Neuronal stem cell (in vitro differentiated cells): Measurements from ENCODE around the gene CEP131.
"Not testable (repeated sequence)": the region's sequence is repeated elsewhere in the genome, so short reads cannot be mapped to it uniquely, and the experiment has no call there.

Experiments
- DNase-seq: peaks from one replicate; pipeline ENCODE4 v3.0.0-alpha.2; 2013; ENCODE audit warnings: low spot score
- H2AFZ ChIP-seq: one replicate; pipeline ENCODE4 v1.6.1; 2013; ENCODE audit warnings: mild to moderate bottlenecking, low read length, inconsistent platforms
- H2AK5ac ChIP-seq: 2 replicates; pipeline ENCODE4 v1.6.1; 2013; ENCODE audit warnings: low read depth, mild to moderate bottlenecking, inconsistent platforms, low read length, moderate library complexity, mixed read lengths
- H2BK120ac ChIP-seq: 2 replicates; pipeline ENCODE4 v1.6.1; 2013; ENCODE audit warnings: low read depth, mild to moderate bottlenecking, inconsistent platforms, low read length, moderate library complexity, mixed read lengths
- H2BK12ac ChIP-seq: one replicate; pipeline ENCODE4 v1.6.1; 2013; ENCODE audit warnings: low read length, inconsistent platforms
- H2BK15ac ChIP-seq: 2 replicates; pipeline ENCODE4 v1.6.1; 2013; ENCODE audit warnings: mild to moderate bottlenecking, low read length, inconsistent platforms, mixed read lengths
- H2BK5ac ChIP-seq: one replicate; pipeline ENCODE4 v1.6.1; 2013; ENCODE audit warnings: inconsistent platforms, mild to moderate bottlenecking, low read length, moderate library complexity
- H3K14ac ChIP-seq: one replicate; pipeline ENCODE4 v1.6.1; 2013; ENCODE audit warnings: low read length, inconsistent platforms
- H3K18ac ChIP-seq: 2 replicates; pipeline ENCODE4 v1.6.1; 2013; ENCODE audit warnings: low read length, inconsistent platforms
- H3K23ac ChIP-seq: 2 replicates; pipeline ENCODE4 v1.6.1; 2013; ENCODE audit warnings: low read depth, mild to moderate bottlenecking, mixed read lengths, low read length, inconsistent platforms; ENCODE audit not compliant: poor library complexity
- H3K27ac ChIP-seq: replicated peaks from 3 replicates; pipeline ENCODE4 v1.5.1; 2013; ENCODE audit warnings: low read length, inconsistent platforms
- H3K27me3 ChIP-seq, 3 experiments: 2 replicates each; pipeline ENCODE4 v1.6.1; 2013; ENCODE audit warnings: low read length in 3 of 3, mild to moderate bottlenecking in 2 of 3, inconsistent platforms in 1 of 3, low read depth in 1 of 3, mixed read lengths in 1 of 3, moderate library complexity in 1 of 3; ENCODE audit not compliant: control insufficient read depth in 3 of 3, insufficient read depth in 3 of 3
- H3K36me3 ChIP-seq, 2 donors: replicated peaks in 1 of 2; 2 replicates each; pipeline ENCODE4 v1.6.1; 2013; ENCODE audit warnings: low read length in 2 of 2; ENCODE audit not compliant: control insufficient read depth in 2 of 2, insufficient read depth in 2 of 2
- H3K4ac ChIP-seq: 2 replicates; pipeline ENCODE4 v1.6.1; 2013; ENCODE audit warnings: inconsistent platforms, mild to moderate bottlenecking, low read length, moderate library complexity
- H3K4me1 ChIP-seq, 2 donors: 1 replicate in 1 of 2; 2 replicates in 1 of 2; pipeline ENCODE4 v1.6.1; 2013; ENCODE audit warnings: low read length in 2 of 2, low read depth in 1 of 2; ENCODE audit not compliant: control insufficient read depth in 2 of 2, insufficient read depth in 1 of 2
- H3K4me2 ChIP-seq: one replicate; pipeline ENCODE4 v1.6.1; 2013; ENCODE audit warnings: mild to moderate bottlenecking, low read length, inconsistent platforms; ENCODE audit not compliant: insufficient read depth, poor library complexity, severe bottlenecking
- H3K4me3 ChIP-seq, 2 donors: 2 replicates each; pipeline ENCODE4 v1.5.1; 2013; ENCODE audit warnings: low read length in 2 of 2, mild to moderate bottlenecking in 2 of 2, inconsistent platforms in 1 of 2, moderate library complexity in 1 of 2
- H3K79me1 ChIP-seq: one replicate; pipeline ENCODE4 v1.6.1; 2013; ENCODE audit warnings: low read depth, mild to moderate bottlenecking, inconsistent platforms, low read length, moderate library complexity
- H3K9ac ChIP-seq: one replicate; pipeline ENCODE4 v1.6.1; 2013; ENCODE audit warnings: mild to moderate bottlenecking, low read depth, low read length, inconsistent platforms; ENCODE audit not compliant: poor library complexity
- H3K9me3 ChIP-seq, 2 donors: replicated peaks in 1 of 2; 2 replicates each; pipeline versions ENCODE3 to v1.6.1; 2013; ENCODE audit warnings: low read length in 2 of 2, mild to moderate bottlenecking in 2 of 2, inconsistent platforms in 1 of 2, low read depth in 1 of 2, mixed read lengths in 1 of 2, moderate library complexity in 1 of 2; ENCODE audit not compliant: control insufficient read depth in 2 of 2, insufficient read depth in 1 of 2
- H4K8ac ChIP-seq: one replicate; pipeline ENCODE4 v1.6.1; 2013; ENCODE audit warnings: low read depth, mild to moderate bottlenecking, inconsistent platforms, low read length, moderate library complexity
- H4K91ac ChIP-seq: one replicate; pipeline ENCODE4 v1.6.1; 2013; ENCODE audit warnings: low read length, low read depth, mild to moderate bottlenecking, inconsistent platforms; ENCODE audit not compliant: poor library complexity
- WGBS, 2 donors: extraction: QIAGEN DNeasy Blood & Tissue Kit; methylation state at CpG; one replicate each; pipeline ENCODE4 v1.1.7; 2013; ENCODE audit warnings: missing lambda C conversion rate in 2 of 2, mixed read lengths in 1 of 2; ENCODE audit not compliant: insufficient read length in 2 of 2, insufficient replicate concordance in 1 of 2; ENCODE audit errors: extremely low coverage in 2 of 2; 5-methylcytosine and 5-hydroxymethylcytosine counted together

CEP131 gene

GRCh38 chr17:81148986-81149533 lies 73.7 kb downstream of the CEP131 start:
- peaks cover 2 to 6% of the 10 kb centered on the region in 2 donors for H3K4me1 ChIP-seq

GRCh38 chr17:81148571-81148970 lies 74.2 kb downstream of the CEP131 start:
- no peak overlapping the region for H4K91ac ChIP-seq
- no peaks in the 10 kb centered on the region for H3K9me3 ChIP-seq
- H3K4me2 ChIP-seq: no peak overlapping the region
- H3K18ac ChIP-seq: no peak overlapping the region
- no peak overlapping the region for H2AFZ ChIP-seq
- H2AK5ac ChIP-seq: peak overlapping the region; percentile 63
- no peak overlapping the region for H2BK15ac ChIP-seq
- H3K14ac ChIP-seq: peak overlapping the region; percentile 76
- peak overlapping the region; percentile 73 for H2BK12ac ChIP-seq
- peak overlapping the region; percentile 93 for H3K23ac ChIP-seq
- no peaks in the 10 kb centered on the region for H3K79me1 ChIP-seq
- H3K4me1 ChIP-seq: peaks cover 2 to 7% of the 10 kb centered on the region in 2 donors
- H3K36me3 ChIP-seq: no peaks in the 10 kb centered on the region
- H3K9ac ChIP-seq: no peak overlapping the region
- H4K8ac ChIP-seq: peak overlapping the region; percentile 48
- H3K4ac ChIP-seq: no peak overlapping the region
- H3K27me3 ChIP-seq: no peaks in the 10 kb centered on the region
- peak overlapping the region; percentile 66 for H2BK5ac ChIP-seq
- H3K4me3 ChIP-seq: no peak overlapping the region
- H3K27ac ChIP-seq: no peak overlapping the region
- no peak overlapping the region for H2BK120ac ChIP-seq
- DNase-seq: no peak
- WGBS, 2 donors: no CpG with 5 or more reads among the region's 15 CpGs

More at GRCh38 chr17:81148986-81149533, 73.7 kb downstream of the CEP131 start:
- no peak overlapping the region for H3K4me2 ChIP-seq
- WGBS, 2 donors: no CpG with 5 or more reads among the region's 14 CpGs
- peak overlapping the region; percentile 66 for H2BK5ac ChIP-seq
- H3K9ac ChIP-seq: no peak overlapping the region
- H3K79me1 ChIP-seq: no peaks in the 10 kb centered on the region
- no peaks in the 10 kb centered on the region for H3K27me3 ChIP-seq
- H3K14ac ChIP-seq: peak overlapping the region; percentile 76
- no peak overlapping the region for H3K18ac ChIP-seq
- no peak for DNase-seq
- H4K8ac ChIP-seq: no peak overlapping the region
- H4K91ac ChIP-seq: no peak overlapping the region
- H3K23ac ChIP-seq: peak overlapping the region; percentile 8
- H2BK15ac ChIP-seq: peak overlapping the region; percentile 30
- H3K4me3 ChIP-seq: no peak overlapping the region
- no peak overlapping the region for H3K27ac ChIP-seq
- H2BK12ac ChIP-seq: no peak overlapping the region
- H2AFZ ChIP-seq: no peak overlapping the region
- no peak overlapping the region for H3K4ac ChIP-seq
- H2BK120ac ChIP-seq: no peak overlapping the region
- no peaks in the 10 kb centered on the region for H3K36me3 ChIP-seq
- H2AK5ac ChIP-seq: peak overlapping the region; percentile 63
- H3K9me3 ChIP-seq: no peaks in the 10 kb centered on the region

GRCh38 chr17:81147701-81148100 lies 75.1 kb downstream of the CEP131 start:
- H2BK15ac ChIP-seq: no peak overlapping the region
- no peak overlapping the region for H3K18ac ChIP-seq
- no peak overlapping the region for H2BK120ac ChIP-seq
- no CpG with 5 or more reads among the region's 10 CpGs for WGBS, 2 donors
- H2AFZ ChIP-seq: no peak overlapping the region
- H4K91ac ChIP-seq: no peak overlapping the region
- no peak overlapping the region for H3K23ac ChIP-seq
- no peak for DNase-seq
- no peak overlapping the region for H3K9ac ChIP-seq
- no peak overlapping the region for H2AK5ac ChIP-seq
- H3K4ac ChIP-seq: no peak overlapping the region
- no peaks in the 10 kb centered on the region for H3K27me3 ChIP-seq
- H3K14ac ChIP-seq: no peak overlapping the region
- no peak overlapping the region for H3K4me2 ChIP-seq
- H3K9me3 ChIP-seq: no peaks in the 10 kb centered on the region
- H3K27ac ChIP-seq: no peak overlapping the region
- no peak overlapping the region for H2BK5ac ChIP-seq
- H3K4me1 ChIP-seq: peaks cover 4 to 8% of the 10 kb centered on the region in 2 donors
- no peaks in the 10 kb centered on the region for H3K79me1 ChIP-seq
- H4K8ac ChIP-seq: no peak overlapping the region
- H2BK12ac ChIP-seq: no peak overlapping the region
- no peak overlapping the region for H3K4me3 ChIP-seq
- H3K36me3 ChIP-seq: no peaks in the 10 kb centered on the region

GRCh38 chr17:81146208-81146607 lies 76.6 kb downstream of the CEP131 start:
- not testable (repeated sequence) for H2BK15ac ChIP-seq, H3K79me1 ChIP-seq, H2BK12ac ChIP-seq, H4K8ac ChIP-seq, H3K4me2 ChIP-seq, H3K4me3 ChIP-seq, H3K4me1 ChIP-seq, H2AFZ ChIP-seq, H3K36me3 ChIP-seq, H3K27ac ChIP-seq, H3K4ac ChIP-seq, H2BK5ac ChIP-seq, H3K23ac ChIP-seq, DNase-seq, H2BK120ac ChIP-seq, H3K9ac ChIP-seq, H3K14ac ChIP-seq, H3K27me3 ChIP-seq, H2AK5ac ChIP-seq, H4K91ac ChIP-seq, H3K9me3 ChIP-seq, H3K18ac ChIP-seq
- WGBS, 2 donors: no CpG with 5 or more reads among the region's 10 CpGs
